Measurements from ENCODE around the gene GSTP1.
A peak's percentile ranks its signal among the peaks of the same experiment; 100 is the strongest.
"Not testable (repeated sequence)": the region's sequence is repeated elsewhere in the genome, so short reads cannot be mapped to it uniquely, and the experiment has no call there.

GSTP1 gene

GRCh38 chr11:67597963-67598362 is 14.4 kb downstream of the GSTP1 start:
- not testable (repeated sequence) for DNase-seq (ENCODE audit: low spot score)

- DNase-seq (ENCODE audit: low spot score), result no peak
Observed at GRCh38 chr11:67599149-67599548, 15.5 kb downstream of the GSTP1 start.

- no peak for DNase-seq (ENCODE audit: low spot score)
Observed at GRCh38 chr11:67600324-67601029, 16.9 kb downstream of the GSTP1 start.

GRCh38 chr11:67601098-67601497 is 17.5 kb downstream of the GSTP1 start:
- DNase-seq (ENCODE audit: low spot score), result no peak

GRCh38 chr11:67604119-67604518 is 20.5 kb downstream of the GSTP1 start:
- not testable (repeated sequence) for DNase-seq (ENCODE audit: low spot score)

GRCh38 chr11:67604815-67605214 is 21.2 kb downstream of the GSTP1 start:
- DNase-seq (ENCODE audit: low spot score), result no peak

- no peak for DNase-seq (ENCODE audit: low spot score)
Observed at GRCh38 chr11:67605231-67606011, 21.8 kb downstream of the GSTP1 start.

- no peak for DNase-seq (ENCODE audit: low spot score)
Observed at GRCh38 chr11:67606093-67606491, 22.5 kb downstream of the GSTP1 start.

GRCh38 chr11:67606492-67607295 is 23.1 kb downstream of the GSTP1 start, which contains the start of gene NDUFV1:
NDUFV1 (plus strand) TSS chr11:67606936; CDS start chr11:67607005, 69 bp downstream.
- DNase-seq (ENCODE audit: low spot score), result peak; percentile 98

- DNase-seq (ENCODE audit: low spot score), result no peak
Observed at GRCh38 chr11:67607507-67607906, 23.9 kb downstream of the GSTP1 start.

GRCh38 chr11:67608486-67608885 is 24.9 kb downstream of the GSTP1 start:
- no peak for DNase-seq (ENCODE audit: low spot score)

GRCh38 chr11:67609316-67609715 is 25.7 kb downstream of the GSTP1 start:
- no peak for DNase-seq (ENCODE audit: low spot score)

GRCh38 chr11:67610302-67610868 is 26.8 kb downstream of the GSTP1 start:
- DNase-seq (ENCODE audit: low spot score), result no peak

GRCh38 chr11:67611165-67611564 is 27.6 kb downstream of the GSTP1 start:
- no peak for DNase-seq (ENCODE audit: low spot score)

- DNase-seq (ENCODE audit: low spot score), result no peak
Observed at GRCh38 chr11:67611704-67612587, 28.3 kb downstream of the GSTP1 start.

GRCh38 chr11:67612751-67613150 is 29.1 kb downstream of the GSTP1 start:
- no peak for DNase-seq (ENCODE audit: low spot score)

- DNase-seq (ENCODE audit: low spot score), result no peak
Observed at GRCh38 chr11:67613313-67613959, 29.8 kb downstream of the GSTP1 start.

- DNase-seq (ENCODE audit: low spot score), result no peak
Observed at GRCh38 chr11:67613960-67614715, 30.5 kb downstream of the GSTP1 start.

GRCh38 chr11:67614730-67615714 is 31.4 kb downstream of the GSTP1 start:
- no peak for DNase-seq (ENCODE audit: low spot score)
